GM19025 (cell line): Measurements from ENCODE around the gene CACNA1C.

Experiments
- ATAC-seq: cut with Tn5 transposase; IDR thresholded peaks from one replicate; pipeline ENCODE4 v1.9.1; 2021; ENCODE audit warnings: mild to moderate bottlenecking, low read depth, moderate library complexity; ENCODE audit not compliant: unreplicated experiment

CACNA1C gene

DNA sequence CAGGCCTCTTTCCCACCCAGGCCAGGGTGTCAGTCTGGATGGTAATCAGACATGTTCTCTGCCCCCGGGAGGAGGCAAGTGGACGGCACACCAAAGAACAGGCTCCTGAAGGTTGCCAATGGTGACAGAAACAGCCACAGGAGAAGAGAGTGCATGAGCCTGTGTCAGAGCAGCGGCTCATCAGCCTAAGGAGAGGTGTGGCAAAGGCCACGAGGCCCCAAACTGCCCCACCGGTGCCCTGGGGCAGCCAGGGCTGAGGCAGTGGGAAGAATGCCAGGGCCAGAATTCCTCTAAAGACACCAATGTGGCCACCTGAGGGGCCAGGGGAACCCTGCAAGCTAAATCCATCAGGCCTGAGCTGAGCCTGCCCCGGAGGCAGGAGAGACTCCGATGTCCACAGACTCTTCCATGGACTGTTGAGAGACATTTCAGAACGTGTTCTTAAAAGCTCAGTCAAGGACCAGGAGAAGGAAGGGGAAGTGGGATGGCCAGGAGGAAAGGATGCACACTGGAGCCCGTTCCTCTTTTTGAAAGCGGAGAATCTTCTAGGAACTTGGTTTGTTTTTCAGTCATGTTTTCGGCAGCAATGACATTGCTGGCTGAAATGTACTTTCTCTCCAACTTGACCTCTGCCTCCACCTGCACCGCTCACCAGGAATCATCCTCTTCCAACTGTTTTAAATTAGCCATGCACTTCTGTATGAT, 565.7 kb downstream of the CACNA1C start:
- ATAC-seq, result no peak

GRCh38 chr12:2619136-2619535, 566.3 kb downstream of the CACNA1C start:
- no peak for ATAC-seq

GRCh38 chr12:2622460-2622859, 569.7 kb downstream of the CACNA1C start:
- ATAC-seq, result no peak

GRCh38 chr12:2623472-2623871, 570.7 kb downstream of the CACNA1C start:
- no peak for ATAC-seq

GRCh38 chr12:2624543-2625288, 571.9 kb downstream of the CACNA1C start:
- ATAC-seq, result no peak

DNA sequence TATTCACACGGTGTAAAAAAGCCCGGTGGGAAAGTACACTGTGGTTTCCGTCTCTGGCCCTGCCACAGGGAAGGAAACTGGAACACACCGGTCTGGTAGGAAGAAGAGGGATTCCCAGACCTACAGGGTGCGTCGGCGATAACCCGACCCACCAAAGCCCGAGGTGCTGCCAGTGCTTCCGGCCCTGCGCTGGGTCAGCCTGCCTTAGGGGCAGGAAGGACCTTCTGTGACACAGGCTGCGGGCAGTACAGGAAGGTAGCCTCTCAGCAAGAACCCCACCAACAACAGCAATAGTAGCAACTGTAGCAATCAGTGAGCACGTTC, 572.5 kb downstream of the CACNA1C start:
- no peak for ATAC-seq

GRCh38 chr12:2627076-2627834, 574.5 kb downstream of the CACNA1C start:
- ATAC-seq, result no peak

- no peak for ATAC-seq
These were observed 575.0 kb downstream of the CACNA1C start for GRCh38 chr12:2627835-2628191.

DNA sequence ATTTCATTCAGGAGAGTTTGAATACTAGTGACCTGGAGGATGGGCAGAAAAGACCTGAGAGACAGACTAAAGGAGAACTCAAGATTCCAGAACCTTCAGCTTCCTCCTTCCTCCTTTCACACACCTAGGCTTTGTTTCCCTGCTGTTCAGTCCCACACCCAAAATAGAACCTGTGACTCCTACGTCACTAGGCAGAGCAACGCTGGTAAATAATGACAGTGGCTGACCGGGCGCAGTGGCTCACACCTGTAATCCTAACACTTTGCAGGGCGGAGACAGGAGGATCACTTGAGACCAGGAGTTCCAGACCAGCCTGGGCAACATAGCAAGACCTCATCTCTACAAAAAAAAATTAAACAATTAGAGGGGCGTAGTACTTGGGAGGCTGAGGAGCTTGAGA, 575.6 kb downstream of the CACNA1C start:
- no peak for ATAC-seq

DNA sequence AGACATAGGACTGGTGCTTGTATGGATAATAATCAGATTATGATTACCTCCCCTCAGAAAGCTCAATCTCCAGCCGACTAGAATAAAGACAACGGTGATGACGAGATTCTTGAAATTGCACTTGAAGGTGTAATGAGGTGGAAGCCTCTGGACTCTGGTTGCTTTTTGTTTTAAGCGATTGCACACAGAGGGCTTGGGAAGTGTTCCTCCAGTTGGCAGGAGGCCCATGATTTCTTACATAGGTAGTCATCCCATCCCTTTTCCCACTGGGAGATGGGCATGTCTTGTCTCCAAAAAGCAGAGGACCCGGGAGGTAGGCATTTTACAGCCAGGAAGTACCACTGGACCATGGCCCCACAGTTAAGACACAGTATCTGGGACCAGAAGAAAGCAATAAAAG, 576.3 kb downstream of the CACNA1C start:
- no peak for ATAC-seq

GRCh38 chr12:2631653-2632350, 579.0 kb downstream of the CACNA1C start:
- no peak for ATAC-seq

DNA sequence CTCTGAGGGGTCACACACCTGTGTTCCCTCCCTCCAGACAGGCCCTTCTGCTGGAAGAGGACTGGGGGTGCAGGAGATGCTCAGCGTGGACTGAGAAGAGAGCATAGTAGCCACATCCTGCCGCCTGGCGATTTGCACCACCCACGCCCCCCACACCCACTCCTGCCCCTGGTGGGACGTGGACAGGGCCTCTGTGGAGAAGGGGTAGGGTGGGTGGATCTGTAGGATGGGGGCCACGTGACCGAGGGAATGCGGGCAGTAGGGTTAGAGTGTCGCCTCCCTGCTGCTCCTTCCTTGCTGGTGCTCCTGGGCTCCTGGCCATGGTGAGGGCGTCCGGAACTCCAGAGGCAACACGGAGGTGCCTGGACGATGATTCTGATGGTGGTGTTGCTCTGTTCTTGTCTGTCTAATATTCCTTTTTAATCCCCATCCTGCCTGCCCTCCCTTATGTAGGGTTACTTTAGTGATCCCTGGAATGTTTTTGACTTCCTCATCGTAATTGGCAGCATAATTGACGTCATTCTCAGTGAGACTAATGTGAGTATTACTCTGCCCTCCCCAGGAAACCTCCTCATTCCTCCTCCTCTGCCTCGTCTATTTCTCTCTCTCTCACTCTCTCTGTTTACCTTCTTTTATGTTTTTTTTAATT, 580.5 kb downstream of the CACNA1C start:
- no peak for ATAC-seq

- ATAC-seq, result no peak
These were observed 581.0 kb downstream of the CACNA1C start for GRCh38 chr12:2633825-2634200.

- no peak for ATAC-seq
These were observed 581.7 kb downstream of the CACNA1C start for GRCh38 chr12:2634471-2634870.

GRCh38 chr12:2636741-2637340, 584.1 kb downstream of the CACNA1C start:
- ATAC-seq, result no peak

DNA sequence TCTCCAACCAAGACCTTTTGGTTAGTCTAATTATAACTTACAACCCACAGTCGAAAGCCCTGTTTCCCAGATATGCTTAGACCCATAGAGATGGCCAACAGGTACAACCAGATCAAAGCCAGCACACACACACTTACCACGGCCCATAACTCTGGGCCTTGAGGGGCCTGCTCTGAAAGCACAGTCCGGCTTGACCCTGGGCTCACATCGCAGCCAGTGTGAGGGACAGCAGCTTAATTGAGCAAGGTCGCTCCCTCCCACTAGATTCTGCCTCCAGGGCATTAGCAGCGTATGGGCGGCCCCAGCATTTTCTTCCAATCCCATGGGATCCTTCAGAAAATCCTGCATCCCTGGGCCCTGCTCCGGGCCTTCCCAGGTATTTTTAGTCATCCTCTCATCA, 584.6 kb downstream of the CACNA1C start:
- no peak for ATAC-seq

GRCh38 chr12:2638273-2639019, 585.7 kb downstream of the CACNA1C start:
- ATAC-seq, result no peak

GRCh38 chr12:2639020-2639298, 586.2 kb downstream of the CACNA1C start:
- no peak for ATAC-seq

- ATAC-seq, result no peak
These were observed 587.5 kb downstream of the CACNA1C start for GRCh38 chr12:2640281-2640680.

- no peak for ATAC-seq
These were observed 587.9 kb downstream of the CACNA1C start for GRCh38 chr12:2640709-2641108.
